ENCODE results near the gene SPP2.

SPP2 gene

DNA sequence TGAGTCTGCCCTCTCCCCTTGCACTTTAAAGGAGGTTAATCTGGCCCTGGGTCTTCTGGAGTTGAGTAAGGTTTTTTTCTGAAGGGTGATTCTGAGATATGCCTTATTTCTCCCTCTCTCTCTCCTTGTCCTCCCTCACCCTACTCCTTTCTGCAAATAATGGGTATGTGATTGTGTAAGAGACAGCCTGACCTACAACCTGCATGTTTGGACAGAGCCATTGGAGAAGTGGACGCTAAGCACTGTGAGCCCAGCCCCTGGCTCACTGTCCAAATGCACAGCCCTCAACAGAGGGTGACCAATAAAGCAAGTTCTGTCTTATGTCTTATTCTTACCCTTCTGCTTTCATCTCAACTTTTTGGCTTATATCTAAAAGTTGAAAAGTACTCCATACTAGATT lies 71.5 kb downstream of the SPP2 start:
- CTCF ChIA-PET: no interaction called here
- no peak for DNase-seq (ENCODE audit: extremely low spot score)
- TF ChIP-seq FOXM1 (IDR thresholded peaks at IDR 0.05; ENCODE audit: borderline replicate concordance): no peak
- no peak for TF ChIP-seq ELF4 (IDR thresholded peaks at IDR 0.05)
- no peak for TF ChIP-seq SP1 (IDR thresholded peaks at IDR 0.05)
- no peak for TF ChIP-seq FOXK2 (IDR thresholded peaks at IDR 0.05)
- no peak for TF ChIP-seq CTBP1 (IDR thresholded peaks at IDR 0.05; ENCODE audit: borderline replicate concordance)
- TF ChIP-seq TARDBP (IDR thresholded peaks at IDR 0.05): no peak
- TF ChIP-seq HDGF (IDR thresholded peaks at IDR 0.05; ENCODE audit: borderline replicate concordance): no peak
- POLR2A ChIA-PET: no interaction called here

- no peak for TF ChIP-seq FOXA1 (IDR thresholded peaks at IDR 0.05)
- no peak for TF ChIP-seq ELF4 (IDR thresholded peaks at IDR 0.05)
- no peak for TF ChIP-seq NFRKB (IDR thresholded peaks at IDR 0.05)
- no peak for TF ChIP-seq TARDBP (IDR thresholded peaks at IDR 0.05)
- TF ChIP-seq ZNF384 (IDR thresholded peaks at IDR 0.05): no peak
- no peak for TF ChIP-seq L3MBTL2 (conservative IDR thresholded peaks at IDR 0.05)
- no peak for TF ChIP-seq FOXK2 (IDR thresholded peaks at IDR 0.05)
- no peak for TF ChIP-seq BHLHE40 (IDR thresholded peaks at IDR 0.05; ENCODE audit: borderline replicate concordance)
- no peak for TF ChIP-seq SUZ12 (IDR thresholded peaks at IDR 0.05)
- no peak for DNase-seq (ENCODE audit: extremely low spot score)
- ChIA-PET POLR2A (no interaction called here), CTCF (no interaction called here)
Measured at GRCh38 chr2:234125451-234126145, 75.1 kb downstream of the SPP2 start.

DNA sequence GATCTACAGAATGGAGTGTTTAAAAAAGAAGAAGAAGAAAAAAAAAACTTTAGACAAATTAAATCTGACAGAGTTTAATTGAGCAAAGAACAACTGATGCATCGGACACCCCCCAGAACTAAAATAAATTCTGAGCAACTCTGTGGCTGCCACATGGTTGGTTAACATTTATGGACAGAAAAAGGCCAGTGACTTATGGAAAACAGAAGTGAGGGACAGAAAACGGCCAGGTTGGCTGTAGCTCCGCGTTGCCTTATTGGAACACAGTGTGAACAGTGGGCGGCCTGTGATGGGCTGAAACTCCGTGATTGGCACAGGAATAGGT lies 75.6 kb downstream of the SPP2 start:
- CTCF ChIA-PET: no interaction called here
- DNase-seq (ENCODE audit: extremely low spot score): no peak
- TF ChIP-seq ZNF384 (IDR thresholded peaks at IDR 0.05) (no peak), FOXK2 (IDR thresholded peaks at IDR 0.05) (no peak), CTBP1 (IDR thresholded peaks at IDR 0.05; ENCODE audit: borderline replicate concordance) (no peak), ARNT (IDR thresholded peaks at IDR 0.05) (no peak), SUZ12 (IDR thresholded peaks at IDR 0.05) (no peak), ELF4 (IDR thresholded peaks at IDR 0.05) (no peak), FOXM1 (IDR thresholded peaks at IDR 0.05; ENCODE audit: borderline replicate concordance) (no peak), FOXA1 (IDR thresholded peaks at IDR 0.05) (no peak), BHLHE40 (IDR thresholded peaks at IDR 0.05; ENCODE audit: borderline replicate concordance) (no peak), L3MBTL2 (conservative IDR thresholded peaks at IDR 0.05) (no peak), LEF1 (IDR thresholded peaks at IDR 0.05; ENCODE audit: borderline replicate concordance) (no peak), TARDBP (IDR thresholded peaks at IDR 0.05) (no peak), PKNOX1 (IDR thresholded peaks at IDR 0.05) (no peak), SP1 (IDR thresholded peaks at IDR 0.05) (no peak), HDGF (IDR thresholded peaks at IDR 0.05; ENCODE audit: borderline replicate concordance) (no peak), NFRKB (IDR thresholded peaks at IDR 0.05) (no peak)
- POLR2A ChIA-PET: no interaction called here

All from HEK293T (cell line).